Natural killer cell (primary cell): Measurements from ENCODE around the gene PPDPF. TPM values are rescaled to one million over a fixed set of nuclear protein-coding genes. Genes with fewer than 3 reads are reported as not detected.

ENCODE experiments used
- ATAC-seq, 3 donors: fragments of 150-1000 bp in 2 of 3; fragments of 200-7000 bp in 1 of 3; cut with Tn5 transposase; 1 replicate in 1 of 3; 2 replicates in 2 of 3; pipeline ENCODE4 v1.10.0; 2021; ENCODE audit warnings: mild to moderate bottlenecking in 2 of 3, moderate library complexity in 2 of 3
- DNase-seq, 2 donors: peaks; one replicate each; pipeline versions ENCODE4 v3.0.0 to v3.0.0-alpha.2; 2013 to 2021; ENCODE audit warnings: mixed read lengths in 1 of 2
- H3K27ac ChIP-seq: one replicate; pipeline ENCODE4 v1.5.1; 2013; ENCODE audit warnings: mild to moderate bottlenecking, low read length
- H3K27me3 ChIP-seq: one replicate; pipeline ENCODE4 v1.6.1; 2013; ENCODE audit warnings: low read length; ENCODE audit not compliant: control insufficient read depth, insufficient read depth
- H3K36me3 ChIP-seq: one replicate; pipeline ENCODE4 v1.6.1; 2013; ENCODE audit warnings: low read length; ENCODE audit not compliant: control insufficient read depth, insufficient read depth
- H3K4me1 ChIP-seq: one replicate; pipeline ENCODE4 v1.6.1; 2013; ENCODE audit warnings: low read length; ENCODE audit not compliant: control insufficient read depth, insufficient read depth
- H3K4me3 ChIP-seq: one replicate; pipeline ENCODE4 v1.5.1; 2013; ENCODE audit warnings: low read length
- H3K9me3 ChIP-seq: one replicate; pipeline ENCODE4 v1.6.1; 2013; ENCODE audit warnings: low read length; ENCODE audit not compliant: control insufficient read depth, insufficient read depth
- H3K27ac Mint-ChIP-seq, 2 donors: one replicate each; pipeline ENCODE4 v1.8.0; 2022; ENCODE audit warnings: mild to moderate bottlenecking in 2 of 2, mixed read lengths in 2 of 2, moderate library complexity in 1 of 2
- H3K27me3 Mint-ChIP-seq, 2 donors: one replicate each; pipeline ENCODE4 v1.8.0; 2022; ENCODE audit warnings: low read depth in 2 of 2, mixed read lengths in 2 of 2
- H3K36me3 Mint-ChIP-seq: one replicate; pipeline ENCODE4 v1.8.0; 2022; ENCODE audit warnings: mixed read lengths
- H3K4me1 Mint-ChIP-seq, 2 donors: one replicate each; pipeline ENCODE4 v1.8.0; 2022; ENCODE audit warnings: mixed read lengths in 2 of 2
- H3K4me3 Mint-ChIP-seq: one replicate; pipeline ENCODE4 v1.8.0; 2022; ENCODE audit warnings: mild to moderate bottlenecking, moderate library complexity, mixed read lengths
- H3K9me3 Mint-ChIP-seq, 2 donors: one replicate each; pipeline ENCODE4 v1.8.0; 2022; ENCODE audit warnings: mixed read lengths in 2 of 2
- CTCF ChIP-seq: fragments of 200-600 bp; IDR thresholded peaks from one replicate; pipeline ENCODE4 v1.8.0; 2022; ENCODE audit warnings: antibody characterized with exemption
- WGBS: methylation state at CpG from one replicate; pipeline ENCODE4 v1.1.7; 2013; ENCODE audit warnings: missing lambda C conversion rate; ENCODE audit not compliant: insufficient coverage; 5-methylcytosine and 5-hydroxymethylcytosine counted together
- intact Hi-C: fragments of 100-400 bp; cut with micrococcal nuclease; formaldehyde crosslinking; loops from one replicate; pipeline ENCODE4 v1.14.2; 2022
- total RNA-seq, 4 donors: library from RNA; stranded (reverse); fragments of 120-200 nt in 1 of 4; gene quantifications; one replicate each; pipeline versions ENCODE4 v1.2.3 to v1.2.4, GENCODE V29; 2013 to 2022

The PPDPF gene
- total RNA-seq, 3 donors from 2014 or later (not counting 1 experiment from before 2014, with no cell fraction given): 95.5 to 197 (median 159) TPM

- no peak overlapping the region for H3K27ac ChIP-seq
- H3K4me1 ChIP-seq: peaks cover 25% of the 10 kb centered on the region
- no peaks in the 10 kb centered on the region for H3K36me3 Mint-ChIP-seq
- peak; percentile 69 to 78 (median 75) for ATAC-seq
- H3K9me3 Mint-ChIP-seq: peaks cover 0 to 8% of the 10 kb centered on the region in 2 donors
- TF ChIP-seq CTCF: peak; percentile 92
- no peak overlapping the region for H3K4me3 ChIP-seq
- peaks cover 0 to 5% of the 10 kb centered on the region in 2 donors for H3K27me3 Mint-ChIP-seq
- no peaks in the 10 kb centered on the region for H3K4me1 Mint-ChIP-seq
- H3K27me3 ChIP-seq: peaks cover 37% of the 10 kb centered on the region
- WGBS: 22% methylated on average over 47 of the region's 48 CpGs
- intact Hi-C loops: loop anchor here (5.0 kb wide), 1 partner anchor 476 kb away; no protein-coding TSS in a partner anchor
- no peaks in the 10 kb centered on the region for H3K36me3 ChIP-seq
- H3K9me3 ChIP-seq: no peaks in the 10 kb centered on the region
- no peak overlapping the region for H3K27ac Mint-ChIP-seq
- H3K4me3 Mint-ChIP-seq: peak overlapping the region; percentile 53
- DNase-seq: peak; percentile 72 to 88
These were observed 24.6 kb upstream of the PPDPF start for GRCh38 chr20:63495741-63496595.

- Histone ChIP-seq H3K9me3 (no peaks in the 10 kb centered on the region), H3K36me3 (no peaks in the 10 kb centered on the region), H3K27ac (no peak overlapping the region), H3K4me3 (no peak overlapping the region), H3K27me3 (peaks cover 37% of the 10 kb centered on the region), H3K4me1 (peaks cover 25% of the 10 kb centered on the region)
- Mint-ChIP-seq H3K4me1 (no peaks in the 10 kb centered on the region), H3K27me3 (peaks cover 0 to 7% of the 10 kb centered on the region in 2 donors), H3K27ac (no peak overlapping the region), H3K4me3 (no peak overlapping the region), H3K9me3 (peaks cover 0 to 8% of the 10 kb centered on the region in 2 donors), H3K36me3 (no peaks in the 10 kb centered on the region)
- peak in 1 of 3 donors; percentile 5 for ATAC-seq
- intact Hi-C loops: loop anchor here (5.0 kb wide), 1 partner anchor 476 kb away; no protein-coding TSS in a partner anchor
- no peak for TF ChIP-seq CTCF
- WGBS: 66% methylated on average over 16 of the region's 16 CpGs
- no peak for DNase-seq
These were observed 23.9 kb upstream of the PPDPF start for GRCh38 chr20:63496596-63497120.

GRCh38 chr20:63497138-63497945 is 23.2 kb upstream of the PPDPF start:
- no peaks in the 10 kb centered on the region for H3K9me3 ChIP-seq
- H3K27ac ChIP-seq: no peak overlapping the region
- TF ChIP-seq CTCF: no peak
- ATAC-seq: no peak
- peaks cover 25% of the 10 kb centered on the region for H3K4me1 ChIP-seq
- Mint-ChIP-seq H3K9me3 (peaks cover 0 to 5% of the 10 kb centered on the region in 2 donors), H3K27me3 (peaks cover 0 to 4% of the 10 kb centered on the region in 2 donors), H3K4me1 (no peaks in the 10 kb centered on the region), H3K27ac (no peak overlapping the region), H3K4me3 (no peak overlapping the region), H3K36me3 (no peaks in the 10 kb centered on the region)
- intact Hi-C loops: loop anchor here (5.0 kb wide), 1 partner anchor 475 kb away; no protein-coding TSS in a partner anchor
- DNase-seq: no peak
- no peaks in the 10 kb centered on the region for H3K36me3 ChIP-seq
- 72% methylated on average over 17 of the region's 20 CpGs for WGBS
- H3K27me3 ChIP-seq: peaks cover 37% of the 10 kb centered on the region
- H3K4me3 ChIP-seq: no peak overlapping the region
